Measurements from ENCODE around the gene RAG1.

RAG1 gene

GRCh38 chr11:36591433-36591832 lies 23.6 kb downstream of the RAG1 start:
- DNase-seq: no peak

GRCh38 chr11:36594316-36594989 lies 26.6 kb downstream of the RAG1 start, which contains the start of gene IFTAP:
Gene IFTAP (plus strand): TSS chr11:36594502. CDS start chr11:36610104, 15,602 bp downstream.
- peak; percentile 15 for DNase-seq

- no peak for DNase-seq
Observed at GRCh38 chr11:36596880-36597279, 29.1 kb downstream of the RAG1 start.

GRCh38 chr11:36598051-36598450 lies 30.2 kb downstream of the RAG1 start, which contains the start of gene RAG2:
Gene RAG2 (minus strand): TSS chr11:36598236. CDS start chr11:36594168, 4,068 bp downstream.
- no peak for DNase-seq

- no peak for DNase-seq
Observed at GRCh38 chr11:36600180-36600579, 32.4 kb downstream of the RAG1 start.

GRCh38 chr11:36601155-36601554 lies 33.3 kb downstream of the RAG1 start:
- DNase-seq: no peak

GRCh38 chr11:36602135-36602534 lies 34.3 kb downstream of the RAG1 start:
- no peak for DNase-seq

GRCh38 chr11:36605221-36606216 lies 37.7 kb downstream of the RAG1 start:
- no peak for DNase-seq

- DNase-seq: no peak
Observed at GRCh38 chr11:36608491-36609199, 40.8 kb downstream of the RAG1 start.

GRCh38 chr11:36609383-36609782 lies 41.6 kb downstream of the RAG1 start:
- DNase-seq: no peak

GRCh38 chr11:36615826-36616225 lies 48.0 kb downstream of the RAG1 start:
- no peak for DNase-seq

GRCh38 chr11:36617543-36618362 lies 49.9 kb downstream of the RAG1 start:
- DNase-seq: no peak

- no peak for DNase-seq
Observed at GRCh38 chr11:36618363-36619047, 50.7 kb downstream of the RAG1 start.

GRCh38 chr11:36619502-36619901 lies 51.7 kb downstream of the RAG1 start:
- DNase-seq: no peak

GRCh38 chr11:36620246-36620645 lies 52.4 kb downstream of the RAG1 start:
- no peak for DNase-seq

GRCh38 chr11:36622431-36623136 lies 54.8 kb downstream of the RAG1 start:
- no peak for DNase-seq

GRCh38 chr11:36623494-36623893 lies 55.7 kb downstream of the RAG1 start:
- no peak for DNase-seq

GRCh38 chr11:36627006-36627405 lies 59.2 kb downstream of the RAG1 start:
- DNase-seq: no peak

GRCh38 chr11:36627471-36627870 lies 59.7 kb downstream of the RAG1 start:
- no peak for DNase-seq

- no peak for DNase-seq
Observed at GRCh38 chr11:36628141-36628540, 60.3 kb downstream of the RAG1 start.

GRCh38 chr11:36628765-36629244 lies 61.0 kb downstream of the RAG1 start:
- no peak for DNase-seq
